Measurements from ENCODE around the gene GCSAML. TPM values are rescaled to one million over a fixed set of nuclear protein-coding genes. Genes with fewer than 3 reads are reported as not detected.

Gene GCSAML
- total and polyA plus RNA-seq, 4 donors = 0.06 to 1.4 (median 0.29) TPM

GRCh38 chr1:247557926-247558674 lies 9.2 kb downstream of the GCSAML start:
- no peaks in the 10 kb centered on the region for H3K27me3 ChIP-seq (ENCODE audit: control insufficient read depth in 3 of 3, insufficient read depth in 3 of 3, low read length in 2 of 3)
- TF ChIP-seq, protein P1, sequence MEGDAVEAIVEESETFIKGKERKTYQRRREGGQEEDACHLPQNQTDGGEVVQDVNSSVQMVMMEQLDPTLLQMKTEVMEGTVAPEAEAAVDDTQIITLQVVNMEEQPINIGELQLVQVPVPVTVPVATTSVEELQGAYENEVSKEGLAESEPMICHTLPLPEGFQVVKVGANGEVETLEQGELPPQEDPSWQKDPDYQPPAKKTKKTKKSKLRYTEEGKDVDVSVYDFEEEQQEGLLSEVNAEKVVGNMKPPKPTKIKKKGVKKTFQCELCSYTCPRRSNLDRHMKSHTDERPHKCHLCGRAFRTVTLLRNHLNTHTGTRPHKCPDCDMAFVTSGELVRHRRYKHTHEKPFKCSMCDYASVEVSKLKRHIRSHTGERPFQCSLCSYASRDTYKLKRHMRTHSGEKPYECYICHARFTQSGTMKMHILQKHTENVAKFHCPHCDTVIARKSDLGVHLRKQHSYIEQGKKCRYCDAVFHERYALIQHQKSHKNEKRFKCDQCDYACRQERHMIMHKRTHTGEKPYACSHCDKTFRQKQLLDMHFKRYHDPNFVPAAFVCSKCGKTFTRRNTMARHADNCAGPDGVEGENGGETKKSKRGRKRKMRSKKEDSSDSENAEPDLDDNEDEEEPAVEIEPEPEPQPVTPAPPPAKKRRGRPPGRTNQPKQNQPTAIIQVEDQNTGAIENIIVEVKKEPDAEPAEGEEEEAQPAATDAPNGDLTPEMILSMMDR (IDR thresholded peaks at IDR 0.05; ENCODE audit: control extremely low read depth, extremely low read depth) = no peak
- H3K4me1 ChIP-seq (ENCODE audit: control insufficient read depth in 5 of 5, insufficient read depth in 5 of 5, low read length in 5 of 5) = no peaks in the 10 kb centered on the region
- ATAC-seq (ENCODE audit: insufficient read depth, low FRiP score) (no peak), DNase-seq (no peak)
- H3K9me3 ChIP-seq (ENCODE audit: control insufficient read depth in 4 of 4, insufficient read depth in 3 of 4, low read length in 3 of 4) = no peaks in the 10 kb centered on the region
- no peak overlapping the region for H3K4me3 ChIP-seq
- H3K9ac ChIP-seq (ENCODE audit: insufficient read depth in 1 of 2, low read length in 2 of 2) = no peak overlapping the region
- WGBS, 2 donors = 83 to 93% methylated on average over 2 of the region's 2 CpGs
- H3K36me3 ChIP-seq (ENCODE audit: control insufficient read depth in 4 of 4, insufficient read depth in 4 of 4, low read length in 4 of 4) = no peaks in the 10 kb centered on the region
- no peak overlapping the region for H3K27ac ChIP-seq (ENCODE audit: low read depth in 1 of 2, low read length in 1 of 2)

DNA sequence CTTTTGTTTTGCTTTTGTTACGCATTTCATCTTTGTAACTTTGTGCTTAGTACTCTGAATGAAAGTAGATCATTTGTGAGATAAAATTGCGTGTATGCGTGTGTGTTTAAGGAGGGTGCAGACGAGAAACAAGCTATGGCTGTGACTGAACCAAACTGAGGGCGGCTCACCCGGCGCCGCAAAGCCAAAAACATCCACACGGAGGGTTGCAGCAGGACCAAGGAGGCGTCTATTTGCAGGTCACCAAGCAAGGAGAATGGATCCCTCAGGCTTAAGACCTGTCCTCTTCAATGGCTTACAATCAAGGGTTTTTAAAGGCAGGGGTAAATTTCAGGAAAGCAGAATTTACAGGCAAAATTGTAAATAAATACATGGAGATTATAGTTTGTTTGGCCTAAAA lies 12.8 kb downstream of the GCSAML start:
- WGBS, 2 donors = 69 to 80% methylated on average over 10 of the region's 10 CpGs
- TF ChIP-seq, protein P1 (IDR thresholded peaks at IDR 0.05; ENCODE audit: control extremely low read depth, extremely low read depth) = no peak
- DNase-seq = no peak

GRCh38 chr1:247562198-247562597 lies 13.3 kb downstream of the GCSAML start:
- Histone ChIP-seq H3K27me3 (ENCODE audit: control insufficient read depth in 3 of 3, insufficient read depth in 3 of 3, low read length in 2 of 3) (no peaks in the 10 kb centered on the region), H3K9ac (ENCODE audit: insufficient read depth in 1 of 2, low read length in 2 of 2) (no peak overlapping the region), H3K36me3 (ENCODE audit: control insufficient read depth in 4 of 4, insufficient read depth in 4 of 4, low read length in 4 of 4) (no peaks in the 10 kb centered on the region), H3K4me3 (no peak overlapping the region), H3K9me3 (ENCODE audit: control insufficient read depth in 4 of 4, insufficient read depth in 3 of 4, low read length in 3 of 4) (no peaks in the 10 kb centered on the region), H3K4me1 (ENCODE audit: control insufficient read depth in 5 of 5, insufficient read depth in 5 of 5, low read length in 5 of 5) (no peaks in the 10 kb centered on the region), H3K27ac (ENCODE audit: low read depth in 1 of 2, low read length in 1 of 2) (no peak overlapping the region)
- WGBS, 2 donors = 59 to 74% methylated on average over 9 of the region's 9 CpGs
- DNase-seq = no peak
- ATAC-seq (ENCODE audit: insufficient read depth, low FRiP score) = no peak
- TF ChIP-seq, protein P1 (IDR thresholded peaks at IDR 0.05; ENCODE audit: control extremely low read depth, extremely low read depth) = no peak

More for the DNA sequence above, 12.8 kb downstream of the GCSAML start:
- Histone ChIP-seq H3K27ac (ENCODE audit: low read depth in 1 of 2, low read length in 1 of 2) (no peak overlapping the region), H3K27me3 (ENCODE audit: control insufficient read depth in 3 of 3, insufficient read depth in 3 of 3, low read length in 2 of 3) (no peaks in the 10 kb centered on the region), H3K36me3 (ENCODE audit: control insufficient read depth in 4 of 4, insufficient read depth in 4 of 4, low read length in 4 of 4) (no peaks in the 10 kb centered on the region), H3K9me3 (ENCODE audit: control insufficient read depth in 4 of 4, insufficient read depth in 3 of 4, low read length in 3 of 4) (no peaks in the 10 kb centered on the region), H3K9ac (ENCODE audit: insufficient read depth in 1 of 2, low read length in 2 of 2) (no peak overlapping the region), H3K4me3 (no peak overlapping the region), H3K4me1 (ENCODE audit: control insufficient read depth in 5 of 5, insufficient read depth in 5 of 5, low read length in 5 of 5) (no peaks in the 10 kb centered on the region)
- ATAC-seq (ENCODE audit: insufficient read depth, low FRiP score) = no peak
